GM23338 (cell line): Measurements from ENCODE around the gene RRM1. TPM values are rescaled to one million over a fixed set of nuclear protein-coding genes. Genes with fewer than 3 reads are reported as not detected.

Source experiments
- ATAC-seq: fragments of 200-7000 bp; cut with Tn5 transposase; 3 replicates; pipeline ENCODE4 v1.9.1; 2020
- DNase-seq: peaks from one replicate; pipeline ENCODE4 v3.0.0-alpha.2; 2015; ENCODE audit warnings: low spot score
- H2AFZ ChIP-seq: fragments of 200-600 bp; sonication (generic); 2 replicates; pipeline ENCODE4 v1.8.0; 2016; ENCODE audit warnings: antibody characterized with exemption, mild to moderate bottlenecking, moderate library complexity
- H3F3A ChIP-seq: fragments of 200-600 bp; sonication (generic); replicated peaks from 2 replicates; pipeline ENCODE4 v1.8.0; 2017; ENCODE audit warnings: antibody characterized with exemption, mixed run types, low read depth
- H3K27ac ChIP-seq: fragments of 200-600 bp; sonication (generic); 2 replicates; pipeline ENCODE4 v1.6.1; 2016; ENCODE audit warnings: low read depth
- H3K27me3 ChIP-seq: fragments of 200-600 bp; sonication (generic); 2 replicates; pipeline ENCODE4 v1.8.0; 2016; ENCODE audit warnings: mild to moderate bottlenecking, mixed run types, moderate library complexity; ENCODE audit not compliant: insufficient read depth
- H3K36me3 ChIP-seq: fragments of 200-600 bp; sonication (generic); 2 replicates; pipeline ENCODE4 v1.8.0; 2016; ENCODE audit warnings: mild to moderate bottlenecking; ENCODE audit not compliant: insufficient read depth
- H3K4me1 ChIP-seq: fragments of 200-600 bp; sonication (generic); 2 replicates; pipeline ENCODE4 v1.8.0; 2016; ENCODE audit warnings: mild to moderate bottlenecking, moderate library complexity; ENCODE audit not compliant: insufficient read depth
- H3K4me2 ChIP-seq: fragments of 200-600 bp; sonication (generic); 2 replicates; pipeline ENCODE4 v1.7.1; 2017; ENCODE audit warnings: mixed run types
- H3K4me3 ChIP-seq: fragments of 200-600 bp; sonication (generic); 2 replicates; pipeline ENCODE4 v1.6.1; 2016; ENCODE audit warnings: mixed run types
- H3K79me2 ChIP-seq: fragments of 200-600 bp; sonication (generic); replicated peaks from 2 replicates; pipeline ENCODE4 v1.8.0; 2017; ENCODE audit warnings: mild to moderate bottlenecking; ENCODE audit not compliant: insufficient read depth
- H3K9me2 ChIP-seq: fragments of 200-600 bp; sonication (generic); 2 replicates; pipeline ENCODE4 v1.8.0; 2017; ENCODE audit not compliant: insufficient read depth
- H4K20me1 ChIP-seq: fragments of 200-600 bp; sonication (generic); replicated peaks from 2 replicates; pipeline ENCODE4 v1.8.0; 2017; ENCODE audit warnings: mild to moderate bottlenecking; ENCODE audit not compliant: insufficient read depth
- H3K27ac Mint-ChIP-seq: 2 replicates; pipeline ENCODE4 v1.8.0; 2020; ENCODE audit warnings: inconsistent platforms, mild to moderate bottlenecking, moderate library complexity, mixed read lengths
- H3K27me3 Mint-ChIP-seq: 3 replicates; pipeline ENCODE4 v1.8.0; 2022; ENCODE audit warnings: low read depth, mild to moderate bottlenecking, moderate library complexity, mixed read lengths, inconsistent platforms; ENCODE audit not compliant: insufficient read depth, poor library complexity
- H3K36me3 Mint-ChIP-seq: 3 replicates; pipeline ENCODE4 v1.8.0; 2021; ENCODE audit warnings: low read depth, mild to moderate bottlenecking, inconsistent platforms, moderate library complexity, mixed read lengths
- H3K4me1 Mint-ChIP-seq: 3 replicates; pipeline ENCODE4 v1.8.0; 2020; ENCODE audit warnings: mild to moderate bottlenecking, inconsistent platforms, mixed read lengths
- H3K4me3 Mint-ChIP-seq: 3 replicates; pipeline ENCODE4 v1.8.0; 2021; ENCODE audit warnings: moderate library complexity, mild to moderate bottlenecking, inconsistent platforms, mixed read lengths
- H3K9me3 Mint-ChIP-seq: 3 replicates; pipeline ENCODE4 v1.8.0; 2020; ENCODE audit warnings: moderate library complexity, mild to moderate bottlenecking, inconsistent platforms, mixed read lengths
- CREB1 ChIP-seq: fragments of 250-450 bp; sonication (Bioruptor Pico); IDR thresholded peaks from 2 replicates; pipeline ENCODE4 v1.5.0; 2020; ENCODE audit warnings: low read depth, mild to moderate bottlenecking, moderate library complexity
- CTCF ChIP-seq, 2 experiments: fragments of 200-600 bp in 1 of 2; sonication (generic) in 1 of 2; conservative IDR thresholded peaks; 2 replicates each; pipeline versions ENCODE4 v1.5.1 to v1.6.1; 2016 to 2017; ENCODE audit warnings: antibody characterized with exemption in 2 of 2, low read depth in 2 of 2, mild to moderate bottlenecking in 2 of 2, moderate library complexity in 1 of 2
- ETS1 ChIP-seq: IDR thresholded peaks from 2 replicates; pipeline ENCODE4 v1.6.1; 2016; ENCODE audit warnings: antibody characterized with exemption
- EZH2 ChIP-seq: fragments of 200-600 bp; sonication (generic); IDR thresholded peaks from one replicate; pipeline ENCODE4 v1.8.0; 2017; ENCODE audit warnings: antibody characterized with exemption, mild to moderate bottlenecking, low read depth; ENCODE audit not compliant: unreplicated experiment
- EZH2phosphoT487 ChIP-seq: fragments of 200-600 bp; sonication (generic); IDR thresholded peaks from one replicate; pipeline ENCODE4 v1.8.1; 2018; ENCODE audit warnings: antibody characterized with exemption; ENCODE audit not compliant: unreplicated experiment
- JUNB ChIP-seq: IDR thresholded peaks from one replicate; pipeline ENCODE4 v1.6.1; 2016; ENCODE audit warnings: antibody characterized with exemption; ENCODE audit not compliant: unreplicated experiment
- NANOG ChIP-seq: IDR thresholded peaks from 2 replicates; pipeline ENCODE4 v1.6.1; 2016; ENCODE audit warnings: antibody characterized with exemption, borderline replicate concordance
- POLR2AphosphoS5 ChIP-seq: IDR thresholded peaks from 2 replicates; pipeline ENCODE4 v1.6.1; 2016; ENCODE audit warnings: antibody characterized with exemption, low read depth
- REST ChIP-seq: IDR thresholded peaks from one replicate; pipeline ENCODE4 v1.6.1; 2018; ENCODE audit warnings: antibody characterized with exemption; ENCODE audit not compliant: unreplicated experiment
- STAT1 ChIP-seq: IDR thresholded peaks from one replicate; pipeline ENCODE4 v1.6.1; 2016; ENCODE audit warnings: antibody characterized with exemption; ENCODE audit not compliant: unreplicated experiment
- ZNF114 ChIP-seq: fragments of 250-450 bp; sonication (Bioruptor Pico); IDR thresholded peaks from 2 replicates; pipeline ENCODE4 v1.5.0; 2020; ENCODE audit warnings: mild to moderate bottlenecking, moderate library complexity
- ZNF331 ChIP-seq: fragments of 250-450 bp; sonication (Bioruptor Pico); IDR thresholded peaks from 2 replicates; pipeline ENCODE4 v1.5.0; 2020; ENCODE audit warnings: low read depth, mild to moderate bottlenecking, moderate library complexity
- ZNF462 ChIP-seq: fragments of 250-450 bp; sonication (Bioruptor Pico); IDR thresholded peaks from 2 replicates; pipeline ENCODE4 v1.5.0; 2020; ENCODE audit warnings: mild to moderate bottlenecking, moderate library complexity
- polyA plus RNA-seq: library from polyadenylated mRNA; unstranded; fragments of >200 nt; fragmentation: Nextera tagmentation; extraction: Ambion mirVana; gene quantifications from 2 replicates; pipeline ENCODE4 v1.2.1, GENCODE V29; 2016
- total RNA-seq: library from RNA; depleted of rRNA; stranded (reverse); fragments of >200 nt; shearing (Covaris generic); gene quantifications from 2 replicates; pipeline ENCODE4 v1.2.3, GENCODE V29; 2014

The RRM1 gene
- total and polyA plus RNA-seq, 2 experiments from 2014 or later, result 47.3 to 96.8 TPM

GRCh38 chr11:4178813-4179662, 84.4 kb downstream of the RRM1 start:
- Mint-ChIP-seq H3K9me3 (peaks cover 11% of the 10 kb centered on the region), H3K4me1 (peaks cover 10% of the 10 kb centered on the region), H3K36me3 (peaks cover 8% of the 10 kb centered on the region; the same call in 2 of the 3 replicates), H3K4me3 (no peak overlapping the region), H3K27me3 (peaks cover 8% of the 10 kb centered on the region), H3K27ac (no peak overlapping the region)
- Histone ChIP-seq H2AFZ (no peak overlapping the region), H3K4me2 (no peak overlapping the region), H3K4me1 (no peaks in the 10 kb centered on the region), H3K79me2 (no peaks in the 10 kb centered on the region), H4K20me1 (no peaks in the 10 kb centered on the region), H3F3A (no peaks in the 10 kb centered on the region), H3K4me3 (no peak overlapping the region), H3K36me3 (no peaks in the 10 kb centered on the region), H3K9me2 (no peaks in the 10 kb centered on the region), H3K27ac (no peak overlapping the region), H3K27me3 (no peaks in the 10 kb centered on the region)
- TF ChIP-seq ZNF331 (CRISPR knock-in tag), result no peak
- TF ChIP-seq ZNF114, result no peak
- TF ChIP-seq POLR2AphosphoS5, result no peak
- TF ChIP-seq EZH2, result no peak
- no peak for TF ChIP-seq REST
- TF ChIP-seq EZH2phosphoT487, result no peak
- no peak for TF ChIP-seq JUNB
- no peak for TF ChIP-seq ETS1
- no peak for TF ChIP-seq CREB1 (CRISPR knock-in tag)
- no peak for TF ChIP-seq NANOG
- no peak for TF ChIP-seq STAT1
- no peak for TF ChIP-seq ZNF462 (CRISPR knock-in tag)
- no peak for TF ChIP-seq CTCF (conservative IDR thresholded peaks at IDR 0.05; ENCODE audit: low read depth in 2 of 2)
- DNase-seq (no peak), ATAC-seq (no peak)
